Activated T-helper 9 cell treated with anti-CD3 and anti-CD28 coated beads, Interleukin-2, amount 50 U/mL, for 16 hours (primary cell): ENCODE results near the gene SLC11A1.

Experiments used
- DNase-seq: peaks from one replicate; pipeline ENCODE4 v3.0.0-alpha.2; 2020; ENCODE audit warnings: low read depth

Gene SLC11A1

DNA sequence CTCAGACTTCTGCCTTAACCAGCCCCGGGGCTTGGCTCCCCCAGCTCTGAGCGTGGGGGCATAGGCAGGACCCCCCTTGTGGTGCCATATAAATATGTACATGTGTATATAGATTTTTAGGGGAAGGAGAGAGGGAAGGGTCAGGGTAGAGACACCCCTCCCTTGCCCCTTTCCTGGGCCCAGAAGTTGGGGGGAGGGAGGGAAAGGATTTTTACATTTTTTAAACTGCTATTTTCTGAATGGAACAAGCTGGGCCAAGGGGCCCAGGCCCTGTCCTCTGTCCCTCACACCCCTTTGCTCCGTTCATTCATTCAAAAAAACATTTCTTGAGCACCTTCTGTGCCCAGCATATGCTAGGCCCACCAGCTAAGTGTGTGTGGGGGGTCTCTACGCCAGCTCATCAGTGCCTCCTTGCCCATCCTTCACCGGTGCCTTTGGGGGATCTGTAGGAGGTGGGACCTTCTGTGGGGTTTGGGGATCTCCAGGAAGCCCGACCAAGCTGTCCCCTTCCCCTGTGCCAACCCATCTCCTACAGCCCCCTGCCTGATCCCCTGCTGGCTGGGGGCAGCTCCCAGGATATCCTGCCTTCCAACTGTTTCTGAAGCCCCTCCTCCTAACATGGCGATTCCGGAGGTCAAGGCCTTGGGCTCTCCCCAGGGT is 23.1 kb downstream of the SLC11A1 start:
- DNase-seq = no peak

DNA sequence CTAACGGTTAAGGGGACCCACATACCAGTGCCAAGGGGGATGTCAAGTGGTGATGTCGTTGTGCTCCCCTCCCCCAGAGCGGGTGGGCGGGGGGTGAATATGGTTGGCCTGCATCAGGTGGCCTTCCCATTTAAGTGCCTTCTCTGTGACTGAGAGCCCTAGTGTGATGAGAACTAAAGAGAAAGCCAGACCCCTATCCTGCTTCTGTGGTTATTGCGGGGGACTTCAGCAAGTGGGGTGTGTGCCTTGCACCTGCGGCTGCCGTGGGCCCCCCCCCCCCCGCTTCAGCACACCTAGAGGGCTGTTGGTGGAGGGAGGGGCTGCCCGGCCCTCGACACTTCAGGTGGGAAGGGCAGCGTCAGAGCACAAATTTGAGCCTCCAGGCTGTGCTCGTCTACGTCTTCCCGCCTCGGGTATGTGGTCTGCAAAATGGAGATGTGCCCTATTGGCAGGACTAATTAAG is 23.7 kb downstream of the SLC11A1 start:
- DNase-seq = no peak

DNA sequence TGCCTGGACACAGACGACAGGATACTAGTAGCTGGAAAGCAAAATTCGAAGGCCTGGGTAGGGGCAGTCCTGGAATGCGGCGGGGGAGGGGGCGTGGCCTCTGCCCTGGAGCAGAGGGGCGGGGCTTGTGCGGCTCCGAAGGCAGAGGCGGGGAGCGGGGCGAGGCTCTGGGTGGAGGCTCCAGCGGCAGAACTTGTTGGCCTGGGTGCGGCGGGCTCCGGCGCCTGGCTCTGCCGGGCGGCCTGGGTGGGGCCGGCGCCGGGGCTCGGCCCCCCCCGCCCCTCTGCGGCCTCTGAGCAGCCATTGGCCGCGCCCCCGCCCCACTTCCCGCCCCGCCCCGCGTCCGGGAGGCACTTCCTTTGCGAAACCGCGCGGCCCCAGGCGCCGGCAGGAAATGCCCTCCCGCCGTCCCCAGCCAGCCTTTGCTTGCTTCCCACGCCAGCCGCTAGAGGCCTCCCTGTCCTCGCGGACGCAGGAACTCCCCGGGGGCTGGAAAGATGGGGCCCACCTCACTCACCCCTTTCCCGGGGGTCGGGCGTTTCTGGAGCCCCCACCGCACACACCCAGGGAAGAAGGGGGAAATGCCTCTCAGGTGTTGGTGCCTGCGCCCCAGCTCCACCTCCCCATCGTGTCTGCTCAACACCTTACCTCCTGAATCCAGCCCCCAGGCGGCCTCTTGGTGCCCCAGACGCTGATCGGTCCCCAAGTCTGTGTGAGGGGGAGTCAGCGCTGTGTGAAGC is 24.3 kb downstream of the SLC11A1 start:
- DNase-seq = peak; percentile 86

DNA sequence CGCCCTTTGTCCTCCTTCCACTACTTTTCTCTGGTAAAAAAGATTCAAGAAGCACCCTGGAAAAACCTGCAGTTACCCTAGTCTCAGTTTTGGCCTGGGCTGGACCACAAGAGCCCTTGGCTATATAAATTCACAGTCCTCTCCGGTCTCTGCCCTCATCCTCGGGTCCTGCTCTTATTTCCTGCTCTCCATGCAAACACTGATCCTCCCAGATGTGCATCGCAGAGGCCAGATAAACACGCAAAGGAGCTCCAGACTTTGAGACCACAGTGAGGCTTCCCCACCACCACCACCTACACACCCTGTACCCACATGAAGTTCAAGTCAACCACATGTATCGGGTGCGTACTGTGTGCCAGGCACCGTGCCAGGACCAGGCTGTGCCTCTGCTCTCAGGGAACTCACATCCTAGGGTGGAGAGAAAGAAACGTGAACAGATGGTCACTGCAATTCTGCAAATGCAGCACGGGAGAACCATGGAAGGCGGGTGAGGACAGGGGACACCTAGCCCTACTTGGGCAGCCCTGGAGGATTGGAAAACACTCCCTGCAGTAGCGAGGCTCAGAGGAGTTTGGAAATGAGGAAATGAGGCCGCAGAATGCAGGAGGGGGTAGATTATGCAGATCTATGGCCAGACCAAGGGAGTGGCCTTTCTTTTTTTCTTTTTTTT is 25.0 kb downstream of the SLC11A1 start:
- DNase-seq = peak; percentile 46

DNA sequence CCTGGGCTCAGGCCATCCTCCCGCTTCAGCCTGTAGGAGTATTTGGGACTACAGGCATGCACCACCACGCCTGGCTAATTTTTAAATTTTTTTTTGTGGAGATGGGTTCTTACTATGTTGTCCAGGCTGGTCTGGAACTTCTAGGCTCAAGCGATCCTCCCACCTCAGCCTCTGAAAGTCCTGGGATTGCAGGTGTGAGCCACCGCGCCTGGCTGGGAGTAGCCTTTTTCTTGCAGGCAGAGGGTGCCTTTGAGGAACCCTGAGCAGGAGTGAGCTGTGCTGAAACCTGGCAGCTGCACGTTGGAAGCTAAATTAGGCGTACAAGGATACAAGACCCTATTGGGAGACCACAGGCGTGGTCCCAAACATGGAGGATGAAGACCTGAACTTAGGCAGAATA is 25.6 kb downstream of the SLC11A1 start:
- DNase-seq = no peak

DNA sequence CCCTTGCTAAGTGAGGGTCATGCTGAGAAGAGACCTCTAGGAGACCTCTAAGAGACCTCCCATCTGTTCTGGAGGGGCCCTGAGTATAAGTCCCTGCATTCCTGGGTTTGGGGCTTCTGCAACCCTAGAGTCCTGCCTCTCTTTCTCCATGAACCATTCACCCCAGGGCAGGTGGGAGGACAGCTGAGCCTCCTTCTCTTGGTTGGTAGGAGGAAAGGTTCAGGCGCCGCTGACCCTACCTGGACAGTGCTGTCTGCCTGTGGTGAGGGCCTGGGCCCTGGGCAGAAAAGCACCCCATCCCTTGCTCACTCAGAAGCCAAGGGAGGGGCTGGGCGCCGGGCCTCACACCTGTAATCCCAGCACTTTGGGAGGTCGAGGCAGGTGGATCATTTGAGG is 36.2 kb downstream of the SLC11A1 start:
- no peak for DNase-seq

DNA sequence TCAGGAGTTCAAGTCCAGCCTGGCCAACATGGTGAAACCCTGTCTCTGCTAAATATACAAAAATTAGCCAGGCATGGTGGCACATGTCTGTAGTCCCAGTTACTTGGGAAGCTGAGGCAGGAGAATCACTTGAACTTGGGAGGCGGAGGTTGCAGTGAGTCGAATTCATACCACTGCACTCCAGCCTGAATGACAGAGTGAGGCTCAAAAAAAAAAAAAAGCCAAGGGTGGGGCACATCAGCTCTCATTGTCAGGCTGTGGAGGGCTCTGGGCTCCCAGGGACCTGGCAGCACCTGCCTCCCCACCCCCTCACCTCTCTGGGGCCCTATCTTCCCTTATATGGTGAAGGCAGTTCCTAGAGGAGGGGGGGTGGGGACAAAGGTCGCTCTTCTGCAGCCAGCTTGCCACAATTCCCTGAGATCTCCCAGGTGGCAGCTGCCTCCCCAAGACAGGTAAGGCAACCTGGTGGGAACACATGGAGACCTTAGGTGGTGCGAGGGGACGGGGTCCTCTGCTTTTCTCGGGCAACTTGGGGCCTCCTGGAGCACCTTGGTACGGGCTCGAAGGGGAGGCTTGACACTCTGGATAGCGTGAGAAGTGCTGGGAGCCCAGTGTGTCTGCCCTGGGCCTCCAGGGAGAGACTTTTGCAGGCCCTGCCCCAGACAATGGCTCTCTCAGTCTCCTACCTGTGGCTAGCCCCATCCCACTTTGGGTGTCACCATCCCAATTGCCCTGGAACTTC is 36.8 kb downstream of the SLC11A1 start, which contains the start of gene VIL1:
Gene VIL1, plus strand, starts transcription at position 407 of the 742 bp plus-strand sequence. CDS start 4,656 bp downstream, outside the sequence.
- DNase-seq = no peak

DNA sequence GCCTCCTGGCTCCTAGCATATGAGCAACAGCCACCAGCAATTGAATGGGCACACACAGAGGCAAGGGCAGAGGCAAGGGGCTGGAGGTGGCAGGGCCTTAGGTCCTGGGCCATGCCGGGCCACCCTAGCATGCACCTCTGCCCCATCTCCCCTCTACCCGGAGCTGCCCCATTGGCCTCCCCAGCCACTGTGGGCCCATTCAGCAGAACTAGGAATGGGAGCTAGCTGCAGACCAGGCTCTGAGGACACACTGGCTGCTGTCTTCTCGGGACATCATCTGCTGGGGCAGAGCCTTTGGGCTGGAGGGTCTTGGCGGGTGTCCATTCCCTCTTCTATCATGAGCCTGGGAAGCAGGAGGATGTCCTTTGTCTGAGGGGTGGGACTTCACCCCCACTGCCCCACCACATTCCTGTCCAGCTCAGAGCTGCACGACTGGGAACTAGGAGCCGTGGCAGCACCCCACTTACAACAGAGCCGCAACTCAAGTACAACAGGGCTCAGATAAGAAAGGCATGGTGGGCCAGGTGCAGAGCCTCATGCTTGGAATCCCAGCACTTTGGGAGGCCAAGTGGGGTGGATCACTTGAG is 37.6 kb downstream of the SLC11A1 start:
- DNase-seq = no peak

DNA sequence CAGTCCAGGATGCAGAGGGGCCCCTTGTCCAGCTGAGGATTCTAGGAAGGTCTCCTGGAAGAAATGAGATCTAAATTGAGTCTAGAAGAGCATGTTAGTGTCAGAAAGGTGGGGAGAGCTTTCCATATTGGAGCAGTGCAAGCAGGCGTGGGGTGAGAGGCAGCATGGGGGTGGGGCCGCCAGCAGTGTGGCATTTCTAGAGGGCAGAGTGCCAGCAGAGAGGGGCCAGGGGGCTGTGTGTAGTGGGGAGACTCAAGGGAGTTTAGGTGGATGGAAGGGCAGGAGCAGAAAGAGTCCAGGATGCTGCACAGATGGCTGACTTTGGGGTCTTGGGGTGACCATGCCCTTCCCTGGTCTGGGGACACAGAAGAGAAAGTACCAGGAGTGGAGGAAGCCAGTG is 39.0 kb downstream of the SLC11A1 start:
- DNase-seq = no peak

DNA sequence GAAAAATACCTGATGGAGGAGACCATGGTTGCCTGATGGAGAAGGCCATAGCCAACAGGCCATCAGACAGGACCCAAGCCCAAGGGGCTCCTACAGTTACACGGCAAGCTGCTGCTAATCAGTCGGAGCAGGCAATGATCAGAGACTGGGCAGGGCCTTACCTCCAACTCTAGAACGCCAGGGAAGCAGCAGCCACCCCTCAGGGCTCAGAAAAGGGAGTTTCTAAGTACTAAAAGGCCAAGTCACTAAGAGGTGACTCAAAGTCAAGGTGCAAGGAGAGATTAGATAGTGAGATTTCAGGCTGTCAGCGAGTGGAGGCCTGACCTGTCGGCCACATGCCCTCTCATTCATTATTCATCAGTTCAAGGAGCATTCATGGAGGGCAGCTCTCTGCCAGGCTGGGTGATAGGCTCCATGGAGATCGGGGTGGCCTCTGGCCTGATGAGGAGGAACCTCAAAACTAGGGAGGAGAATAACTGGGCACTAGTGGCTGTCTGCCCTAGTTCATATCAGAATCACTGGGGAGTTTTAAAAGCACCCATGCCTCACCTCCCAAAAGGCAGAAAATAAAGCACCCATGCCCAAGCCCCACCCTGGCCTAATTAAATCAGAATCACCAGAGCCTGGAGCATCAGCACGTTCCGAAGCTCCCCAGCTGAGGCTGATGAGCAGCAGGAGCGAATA is 40.5 kb downstream of the SLC11A1 start:
- no peak for DNase-seq

DNA sequence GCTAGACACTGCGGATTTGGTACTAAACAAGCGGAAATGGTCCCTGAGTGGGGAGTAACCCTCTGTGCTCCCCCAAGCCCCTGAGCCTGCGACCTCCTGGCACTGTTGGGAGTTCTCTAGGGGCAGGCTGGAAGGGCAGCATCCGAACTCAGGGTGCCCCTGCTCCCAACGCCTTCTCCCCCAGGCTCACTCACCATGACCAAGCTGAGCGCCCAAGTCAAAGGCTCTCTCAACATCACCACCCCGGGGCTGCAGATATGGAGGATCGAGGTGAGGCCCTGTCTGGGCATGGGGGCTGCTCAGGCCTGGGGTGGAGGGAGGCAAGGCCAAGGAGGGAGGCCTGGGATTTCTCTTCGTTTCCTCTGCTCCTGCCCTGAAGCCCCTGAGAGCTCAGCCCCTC is 41.5 kb downstream of the SLC11A1 start:
- no peak for DNase-seq

DNA sequence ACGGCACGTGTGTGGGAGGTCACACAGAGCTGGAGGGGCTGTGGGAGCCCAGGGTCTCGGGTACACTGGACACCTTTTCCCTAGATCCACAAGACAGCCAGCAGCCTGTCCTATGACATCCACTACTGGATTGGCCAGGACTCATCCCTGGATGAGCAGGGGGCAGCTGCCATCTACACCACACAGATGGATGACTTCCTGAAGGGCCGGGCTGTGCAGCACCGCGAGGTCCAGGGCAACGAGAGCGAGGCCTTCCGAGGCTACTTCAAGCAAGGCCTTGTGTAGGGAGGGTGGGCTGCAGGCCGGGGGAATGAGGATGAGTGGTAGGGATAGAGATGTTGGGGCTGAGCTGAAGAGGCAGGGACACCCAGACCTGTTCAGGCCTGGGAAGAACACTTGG is 43.5 kb downstream of the SLC11A1 start:
- DNase-seq = no peak

DNA sequence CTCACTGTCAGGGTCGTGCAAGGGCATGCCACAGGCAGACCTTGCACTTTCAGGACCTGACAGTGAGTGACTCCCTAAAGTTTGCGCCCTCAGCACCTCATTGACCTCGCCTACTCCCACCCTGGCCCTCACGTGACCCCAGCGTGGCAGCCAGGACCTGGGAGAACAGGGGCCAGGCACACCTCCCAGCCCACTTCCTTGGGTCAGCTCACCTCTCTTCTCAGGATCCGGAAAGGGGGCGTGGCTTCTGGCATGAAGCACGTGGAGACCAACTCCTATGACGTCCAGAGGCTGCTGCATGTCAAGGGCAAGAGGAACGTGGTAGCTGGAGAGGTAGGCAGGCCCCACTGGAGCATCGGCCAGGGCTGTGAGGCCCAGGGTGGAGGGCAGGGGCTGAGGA is 45.7 kb downstream of the SLC11A1 start:
- no peak for DNase-seq

DNA sequence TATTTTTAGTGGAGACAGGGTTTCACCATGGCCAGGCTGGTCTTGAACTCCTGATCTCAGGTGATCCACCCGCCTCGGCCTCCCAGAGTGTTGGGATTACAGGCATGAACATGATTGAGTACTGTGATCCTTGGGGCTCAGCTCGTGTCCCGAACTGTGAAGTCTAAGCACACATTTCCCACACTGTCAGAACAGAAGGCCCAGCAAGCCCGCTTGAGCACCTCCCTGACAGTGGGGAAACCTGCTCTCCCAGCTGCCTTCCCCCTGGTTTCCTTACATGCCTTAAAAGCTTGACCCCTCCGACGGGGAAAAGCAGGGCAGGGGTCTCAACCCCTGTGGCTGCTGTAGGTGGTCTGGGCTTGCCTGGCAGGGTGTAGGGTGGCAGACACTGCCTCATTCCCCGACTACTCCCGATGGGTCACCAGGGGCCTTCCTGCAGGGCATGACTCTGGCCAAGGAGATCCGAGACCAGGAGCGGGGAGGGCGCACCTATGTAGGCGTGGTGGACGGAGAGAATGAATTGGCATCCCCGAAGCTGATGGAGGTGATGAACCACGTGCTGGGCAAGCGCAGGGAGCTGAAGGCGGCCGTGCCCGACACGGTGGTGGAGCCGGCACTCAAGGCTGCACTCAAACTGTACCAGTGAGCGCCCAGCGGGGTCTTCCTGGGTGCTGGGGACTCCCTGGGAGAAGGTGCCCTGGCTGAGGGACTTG is 46.9 kb downstream of the SLC11A1 start:
- no peak for DNase-seq

DNA sequence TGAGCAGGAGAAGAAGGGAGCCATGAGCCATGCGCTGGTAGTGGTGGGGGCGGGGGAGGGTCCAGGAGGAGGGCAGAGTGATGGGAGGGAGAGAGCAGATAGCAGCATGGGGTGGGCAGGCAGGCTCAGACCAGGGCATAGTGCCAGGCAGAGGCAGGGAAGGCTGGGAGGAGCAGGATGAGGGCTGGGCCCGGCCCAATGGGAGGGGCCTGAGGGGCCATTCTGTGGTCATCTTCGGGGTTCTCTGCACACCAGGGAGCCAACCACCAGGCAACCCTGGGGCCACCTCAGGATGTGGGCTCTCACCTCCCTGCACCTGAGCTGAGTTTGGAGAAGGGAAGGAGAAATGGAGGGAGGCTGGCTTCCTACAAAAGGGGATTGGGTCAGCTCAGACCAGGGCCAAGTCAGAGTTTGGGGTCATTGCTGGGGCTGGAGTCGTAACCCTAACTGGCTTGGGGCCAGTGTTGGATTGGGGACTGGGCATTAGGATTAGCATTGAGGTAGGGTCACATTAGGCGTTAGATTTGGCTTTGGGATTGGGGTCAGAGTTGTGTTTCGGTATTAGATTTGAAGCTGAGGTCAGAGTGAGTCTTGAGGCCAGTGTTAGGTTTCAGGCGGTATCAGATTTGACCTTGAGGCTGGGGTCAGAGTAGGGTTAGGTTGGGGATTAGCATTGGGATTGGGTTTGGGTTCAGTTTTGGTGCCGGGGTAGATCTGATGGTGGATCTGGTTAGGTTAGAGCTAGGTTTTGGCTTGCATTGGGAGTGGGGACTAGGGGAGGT is 48.0 kb downstream of the SLC11A1 start:
- DNase-seq = no peak

DNA sequence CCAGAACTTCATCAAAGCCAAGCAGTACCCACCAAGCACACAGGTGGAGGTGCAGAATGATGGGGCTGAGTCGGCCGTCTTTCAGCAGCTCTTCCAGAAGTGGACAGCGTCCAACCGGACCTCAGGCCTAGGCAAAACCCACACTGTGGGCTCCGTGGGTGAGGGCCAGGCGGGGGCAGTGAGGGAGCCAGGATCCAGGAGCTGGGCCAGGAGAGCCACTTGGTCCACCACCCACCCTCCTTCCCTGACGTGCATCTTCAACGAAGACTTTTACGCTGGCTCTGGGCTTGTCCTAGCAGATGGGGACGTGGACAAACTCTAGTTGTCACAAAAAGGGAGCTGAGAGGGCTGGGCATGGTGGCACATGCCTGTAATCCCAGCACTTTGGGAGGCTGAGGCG is 48.6 kb downstream of the SLC11A1 start:
- no peak for DNase-seq

DNA sequence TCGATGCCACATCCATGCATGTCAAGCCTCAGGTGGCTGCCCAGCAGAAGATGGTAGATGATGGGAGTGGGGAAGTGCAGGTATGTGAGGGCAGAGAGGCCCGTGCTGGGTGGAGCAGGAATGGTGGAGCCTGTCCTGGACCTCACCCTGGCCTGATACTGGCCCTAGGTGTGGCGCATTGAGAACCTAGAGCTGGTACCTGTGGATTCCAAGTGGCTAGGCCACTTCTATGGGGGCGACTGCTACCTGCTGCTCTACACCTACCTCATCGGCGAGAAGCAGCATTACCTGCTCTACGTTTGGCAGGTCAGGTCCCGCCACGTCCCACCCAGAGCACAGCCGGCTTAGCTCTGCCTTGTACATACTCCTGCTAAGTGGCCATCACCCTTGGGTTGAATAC is 49.8 kb downstream of the SLC11A1 start:
- no peak for DNase-seq

DNA sequence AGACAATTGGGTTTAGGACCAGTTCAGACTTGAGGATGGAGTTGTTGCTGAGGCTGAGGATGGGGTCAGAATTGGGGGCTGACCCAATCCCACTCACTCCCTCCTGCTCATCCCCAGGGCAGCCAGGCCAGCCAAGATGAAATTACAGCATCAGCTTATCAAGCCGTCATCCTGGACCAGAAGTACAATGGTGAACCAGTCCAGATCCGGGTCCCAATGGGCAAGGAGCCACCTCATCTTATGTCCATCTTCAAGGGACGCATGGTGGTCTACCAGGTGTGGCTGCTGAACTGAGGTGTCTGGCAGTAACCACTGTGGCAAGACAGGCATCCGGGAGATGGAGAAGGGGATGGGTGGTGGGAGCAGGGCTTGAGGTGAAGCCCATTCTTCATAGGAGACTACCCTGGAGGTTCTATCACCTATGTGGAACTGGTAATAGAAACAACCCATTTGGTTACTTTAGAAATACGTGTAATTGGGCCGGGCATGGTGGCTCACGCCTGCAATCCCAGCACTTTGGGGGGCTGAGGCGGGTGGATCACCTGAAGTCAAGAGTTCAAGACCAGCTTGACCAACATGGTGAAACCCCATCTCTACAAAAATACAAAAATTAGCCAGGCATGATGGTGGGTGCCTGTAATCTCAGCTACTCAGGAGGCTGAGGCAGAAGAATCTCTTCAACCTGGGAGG is 50.7 kb downstream of the SLC11A1 start:
- no peak for DNase-seq

DNA sequence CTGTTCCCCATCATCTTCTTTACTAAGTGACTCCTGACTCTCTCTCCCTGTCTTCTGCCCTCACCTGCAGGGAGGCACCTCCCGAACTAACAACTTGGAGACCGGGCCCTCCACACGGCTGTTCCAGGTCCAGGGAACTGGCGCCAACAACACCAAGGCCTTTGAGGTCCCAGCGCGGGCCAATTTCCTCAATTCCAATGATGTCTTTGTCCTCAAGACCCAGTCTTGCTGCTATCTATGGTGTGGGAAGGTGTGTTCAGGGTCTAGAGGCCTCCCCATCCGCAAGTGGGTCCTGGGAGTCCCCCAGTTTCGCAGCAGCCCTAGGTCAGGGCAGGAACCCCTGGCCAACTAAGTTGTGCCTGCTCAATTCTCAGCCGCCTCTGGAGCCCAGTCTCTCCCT is 52.4 kb downstream of the SLC11A1 start:
- no peak for DNase-seq
